ENCODE measurements around the gene TBCD.

The TBCD gene

DNA sequence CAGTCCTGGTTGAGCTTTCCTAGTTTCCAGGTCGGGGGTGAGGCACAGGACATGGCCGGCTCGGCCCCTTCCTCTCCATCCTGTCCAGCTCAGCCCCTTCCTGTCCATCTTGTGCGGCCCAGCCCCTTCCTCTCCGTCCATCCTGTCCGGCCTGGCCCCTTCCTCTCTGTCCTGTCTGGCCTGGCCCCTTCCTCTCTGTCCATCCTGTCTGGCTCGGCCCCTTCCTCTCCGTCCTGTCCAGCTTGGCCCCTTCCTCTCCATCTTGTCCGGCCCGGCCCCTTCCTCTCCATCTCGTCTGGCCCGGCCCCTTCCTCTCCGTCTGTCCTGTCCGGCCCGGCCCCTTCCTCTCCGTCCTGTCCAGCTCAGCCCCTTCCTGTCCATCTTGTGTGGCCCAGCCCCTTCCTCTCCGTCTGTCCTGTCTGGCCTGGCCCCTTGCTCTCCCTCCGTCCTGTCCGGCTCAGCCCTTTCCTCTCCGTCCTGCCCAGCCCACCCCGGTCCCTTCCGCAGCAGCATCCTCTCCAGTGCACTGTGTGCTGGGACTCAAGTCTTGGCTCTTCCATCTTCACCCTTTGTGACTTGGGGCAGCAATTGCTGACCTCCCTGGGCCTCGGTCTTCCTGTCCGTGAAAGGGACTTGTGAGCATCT is 93.4 kb downstream of the TBCD start:
- Mint-ChIP-seq H3K36me3 (ENCODE audit: insufficient read depth) (peaks cover 8% of the 10 kb centered on the region), H3K4me1 (ENCODE audit: low read depth in 2 of 2) (peaks cover 3 to 9% of the 10 kb centered on the region in 2 donors), H3K27me3 (no peaks in the 10 kb centered on the region), H3K27ac (peak overlapping the region; percentile 75 to 76), H3K9me3 (no peaks in the 10 kb centered on the region), H3K4me3 (no peak overlapping the region)
- ATAC-seq (replicated peaks) (no peak), DNase-seq (no peak)

GRCh38 chr17:82846061-82846691 is 94.3 kb downstream of the TBCD start:
- Mint-ChIP-seq H3K36me3 (ENCODE audit: insufficient read depth) (peaks cover 8% of the 10 kb centered on the region), H3K4me3 (no peak overlapping the region), H3K9me3 (no peaks in the 10 kb centered on the region), H3K27me3 (no peaks in the 10 kb centered on the region), H3K4me1 (ENCODE audit: low read depth in 2 of 2) (peaks cover 3 to 11% of the 10 kb centered on the region in 2 donors), H3K27ac (peak overlapping the region in 1 of 2 donors; percentile 75)
- DNase-seq: no peak
- ATAC-seq (replicated peaks): no peak

- Mint-ChIP-seq H3K36me3 (ENCODE audit: insufficient read depth) (peaks cover 8% of the 10 kb centered on the region), H3K27me3 (no peaks in the 10 kb centered on the region), H3K27ac (peak overlapping the region; percentile 75 to 86), H3K9me3 (no peaks in the 10 kb centered on the region), H3K4me1 (ENCODE audit: low read depth in 2 of 2) (peaks cover 0 to 14% of the 10 kb centered on the region in 2 donors), H3K4me3 (peak overlapping the region; percentile 73 to 74)
- ATAC-seq (replicated peaks) (peak; percentile 99), DNase-seq (peak; percentile 43 to 60 (median 60))
These were observed 96.2 kb downstream of the TBCD start for GRCh38 chr17:82848022-82848592.

DNA sequence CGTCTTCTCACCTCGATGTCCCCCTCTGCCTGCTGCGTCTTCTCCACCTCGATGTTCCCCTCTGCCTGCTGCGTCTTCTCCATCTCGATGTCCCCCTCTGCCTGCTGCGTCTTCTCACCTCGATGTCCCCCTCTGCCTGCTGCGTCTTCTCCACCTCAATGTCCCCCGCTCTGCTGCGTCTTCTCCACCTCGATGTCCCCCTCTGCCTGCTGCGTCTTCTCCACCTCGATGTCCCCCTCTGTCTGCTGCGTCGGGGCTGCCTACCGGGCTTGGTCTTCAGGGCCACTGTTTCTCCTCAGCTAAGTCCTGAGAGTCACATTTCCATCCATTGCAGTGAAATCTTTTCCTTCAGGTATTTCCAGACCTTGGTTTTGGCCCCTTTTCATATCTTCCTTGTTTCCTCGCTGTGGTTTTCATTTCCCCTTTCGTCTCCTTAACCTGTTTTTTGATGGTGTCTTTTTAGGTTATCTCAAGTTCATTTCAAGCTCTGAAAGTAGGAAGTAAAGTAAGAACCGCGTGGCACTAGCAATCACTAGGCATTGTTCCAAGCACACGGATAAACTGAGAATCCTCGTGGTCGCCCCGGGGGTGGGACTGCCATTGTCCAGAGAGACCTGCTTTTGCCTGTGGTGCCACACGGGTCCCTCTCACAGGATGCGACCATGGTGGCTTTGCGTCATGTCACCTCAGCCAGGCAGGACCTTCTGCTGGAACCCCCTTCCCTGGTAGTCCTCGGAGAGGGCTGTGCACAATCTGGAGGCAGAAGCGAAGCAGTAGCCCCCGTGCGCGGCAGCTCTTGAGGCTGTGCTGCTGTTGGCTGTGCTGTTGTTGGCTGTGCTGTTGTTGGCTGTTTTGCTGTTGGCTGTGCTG is 97.4 kb downstream of the TBCD start:
- ATAC-seq (replicated peaks) (no peak), DNase-seq (no peak)
- peak overlapping the region in 1 of 2 donors; percentile 5 for H3K4me3 Mint-ChIP-seq
- H3K36me3 Mint-ChIP-seq (ENCODE audit: insufficient read depth): peaks cover 11% of the 10 kb centered on the region
- no peaks in the 10 kb centered on the region for H3K27me3 Mint-ChIP-seq
- no peaks in the 10 kb centered on the region for H3K9me3 Mint-ChIP-seq
- H3K27ac Mint-ChIP-seq: peak overlapping the region; percentile 75 to 86
- H3K4me1 Mint-ChIP-seq (ENCODE audit: low read depth in 2 of 2): peaks cover 0 to 14% of the 10 kb centered on the region in 2 donors

DNA sequence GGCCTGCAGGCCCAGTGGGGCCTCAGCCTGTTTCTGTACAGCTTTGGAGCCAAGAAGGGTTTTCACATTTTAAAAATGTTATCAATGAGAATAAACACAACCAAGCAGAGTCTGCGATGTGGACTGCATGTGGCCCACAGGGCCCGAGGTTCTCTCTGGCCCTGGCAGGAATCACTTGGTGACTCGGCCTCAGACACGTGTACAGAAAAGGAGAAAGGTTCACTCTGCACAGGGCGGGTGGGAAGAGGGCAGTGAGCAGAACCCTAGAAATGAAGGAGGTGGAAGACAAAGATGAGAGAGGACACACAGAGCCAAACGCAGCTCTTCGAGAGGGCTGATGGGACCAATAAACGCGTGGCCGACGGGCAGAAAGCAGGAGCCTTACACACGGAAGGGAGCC is 99.5 kb downstream of the TBCD start:
- H3K27me3 Mint-ChIP-seq: no peaks in the 10 kb centered on the region
- H3K9me3 Mint-ChIP-seq: no peaks in the 10 kb centered on the region
- DNase-seq (no peak), ATAC-seq (replicated peaks) (no peak)
- H3K4me1 Mint-ChIP-seq (ENCODE audit: low read depth in 2 of 2): peaks cover 0 to 9% of the 10 kb centered on the region in 2 donors
- no peak overlapping the region for H3K4me3 Mint-ChIP-seq
- peaks cover 11% of the 10 kb centered on the region for H3K36me3 Mint-ChIP-seq (ENCODE audit: insufficient read depth)
- H3K27ac Mint-ChIP-seq: no peak overlapping the region

- Mint-ChIP-seq H3K9me3 (no peaks in the 10 kb centered on the region), H3K36me3 (ENCODE audit: insufficient read depth) (peaks cover 3% of the 10 kb centered on the region)
These were observed 102.4 kb downstream of the TBCD start for GRCh38 chr17:82854226-82854625.

DNA sequence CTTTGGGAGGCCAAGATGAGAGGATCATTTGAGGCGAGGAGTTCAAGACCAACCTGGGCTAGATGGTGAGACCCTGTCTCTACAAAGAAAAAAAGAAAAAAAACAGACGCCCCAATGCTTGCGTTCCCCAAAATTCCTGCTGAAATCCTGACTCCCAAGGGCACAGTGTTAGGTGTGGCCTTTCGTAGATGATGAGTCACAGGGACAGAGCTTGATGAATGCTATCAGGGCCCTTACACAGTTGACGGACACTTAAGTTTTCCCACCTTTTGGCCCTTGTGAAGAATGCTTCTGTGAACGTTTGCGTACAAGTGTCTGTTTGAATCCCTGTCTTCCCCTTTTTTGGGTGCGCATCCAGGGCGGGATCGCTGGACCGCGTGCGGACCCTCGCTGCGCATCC is 104.5 kb downstream of the TBCD start:
- Mint-ChIP-seq H3K36me3 (ENCODE audit: insufficient read depth) (peaks cover 10% of the 10 kb centered on the region), H3K27ac (no peak overlapping the region), H3K4me1 (ENCODE audit: low read depth in 2 of 2) (peaks cover 16 to 26% of the 10 kb centered on the region in 2 donors), H3K27me3 (no peaks in the 10 kb centered on the region), H3K4me3 (no peak overlapping the region), H3K9me3 (no peaks in the 10 kb centered on the region)
- ATAC-seq (replicated peaks): no peak
- no peak for DNase-seq

More at GRCh38 chr17:82854226-82854625, 102.4 kb downstream of the TBCD start:
- Mint-ChIP-seq H3K27me3 (no peaks in the 10 kb centered on the region), H3K4me1 (ENCODE audit: low read depth in 2 of 2) (peaks cover 6 to 16% of the 10 kb centered on the region in 2 donors), H3K4me3 (no peak overlapping the region), H3K27ac (no peak overlapping the region)
- ATAC-seq (replicated peaks) (no peak), DNase-seq (no peak)

DNA sequence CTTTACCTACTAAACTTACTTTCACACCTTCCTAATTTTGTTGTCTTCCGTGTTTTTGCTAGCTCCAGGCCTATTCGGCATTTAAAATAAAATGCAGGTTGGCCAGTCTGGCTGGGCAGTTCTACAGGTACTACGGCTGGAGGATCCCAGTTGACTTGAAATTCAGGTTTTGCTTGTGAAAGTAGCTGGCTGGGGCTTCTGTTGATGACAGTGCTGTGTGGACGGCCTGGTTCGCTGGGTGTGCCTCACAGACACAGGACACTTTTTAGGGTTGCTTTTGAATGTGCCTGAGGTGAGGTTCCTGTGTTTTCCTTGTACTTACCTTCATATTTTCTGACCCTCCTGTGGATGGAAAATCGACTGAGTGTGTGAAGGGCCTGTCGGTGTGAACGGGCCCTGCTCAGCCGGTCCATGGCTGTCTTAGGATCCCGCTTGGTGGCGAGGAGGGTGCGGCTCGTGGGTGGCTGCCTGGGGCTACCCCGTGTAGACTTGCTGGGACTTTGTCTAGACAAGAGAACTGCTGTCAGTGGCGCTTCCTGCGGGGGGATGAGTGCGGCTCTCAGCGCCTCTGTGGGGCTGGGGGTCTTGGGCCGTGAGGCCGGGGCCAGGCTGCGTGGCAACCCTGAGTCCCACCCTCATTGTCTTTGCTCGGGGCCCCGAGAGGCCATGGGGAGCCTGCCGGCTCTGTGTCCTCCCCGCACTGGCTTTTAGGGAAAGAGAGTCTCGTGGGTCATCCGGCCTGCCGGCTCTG is 106.7 kb downstream of the TBCD start:
- H3K4me1 Mint-ChIP-seq (ENCODE audit: low read depth in 2 of 2): peaks cover 31 to 38% of the 10 kb centered on the region in 2 donors
- H3K9me3 Mint-ChIP-seq: no peaks in the 10 kb centered on the region
- H3K36me3 Mint-ChIP-seq (ENCODE audit: insufficient read depth): peaks cover 13% of the 10 kb centered on the region
- peak overlapping the region; percentile 21 to 91 for H3K4me3 Mint-ChIP-seq
- ATAC-seq (replicated peaks) (peak; percentile 53), DNase-seq (peak in 2 of 3 experiments; percentile 28 to 33)
- H3K27ac Mint-ChIP-seq: peak overlapping the region; percentile 94 to 96
- H3K27me3 Mint-ChIP-seq: no peaks in the 10 kb centered on the region

DNA sequence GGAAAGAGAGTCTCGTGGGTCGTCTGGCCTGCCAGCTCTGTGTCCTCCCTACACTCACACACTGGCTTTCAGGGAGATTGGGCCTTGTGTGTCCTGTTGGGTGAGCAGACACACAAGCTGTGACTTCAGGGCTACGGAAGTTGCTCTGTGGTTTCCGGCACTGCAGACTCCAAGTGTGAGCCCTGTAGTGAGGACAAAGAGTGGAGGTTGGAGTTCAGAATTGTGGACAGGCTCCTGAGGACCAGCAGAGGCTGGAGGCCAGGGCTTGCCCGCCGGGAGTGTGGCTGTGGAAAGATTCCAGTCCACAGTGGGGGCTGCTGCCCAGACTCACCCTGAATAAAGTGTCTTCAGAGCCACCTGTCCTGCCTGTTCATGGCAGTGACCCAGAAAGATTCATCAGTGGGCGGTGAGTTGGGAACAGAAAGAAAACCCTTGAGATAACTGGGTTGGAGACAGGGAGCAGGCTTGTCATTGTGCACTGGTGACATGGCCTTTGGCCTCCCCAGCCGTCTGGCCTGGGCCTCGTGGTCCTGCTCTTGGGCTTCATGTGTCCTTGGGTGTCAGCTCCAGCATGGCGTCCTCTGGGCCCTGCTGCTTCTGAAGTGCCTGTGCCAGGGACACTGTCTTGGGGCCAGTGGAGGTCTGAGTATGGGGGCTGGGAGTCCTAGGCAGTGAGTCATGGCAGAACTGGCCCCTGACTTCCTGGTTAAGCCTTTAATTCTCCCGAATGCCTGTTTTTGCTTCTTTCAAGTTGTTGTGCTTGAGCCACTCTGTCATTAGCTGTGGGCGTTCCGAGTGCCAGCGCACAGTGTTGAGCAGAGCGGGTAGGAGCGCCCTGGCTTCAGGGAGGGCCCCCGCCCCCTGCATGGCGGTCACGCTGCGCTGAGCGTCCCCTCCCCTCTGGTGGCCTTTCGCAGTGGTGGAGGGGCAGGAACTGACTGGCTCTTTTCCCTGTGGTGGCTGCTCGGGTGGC is 107.9 kb downstream of the TBCD start:
- Mint-ChIP-seq H3K4me3 (peak overlapping the region; percentile 76 to 91), H3K27ac (peak overlapping the region; percentile 94 to 96), H3K27me3 (no peaks in the 10 kb centered on the region), H3K4me1 (ENCODE audit: low read depth in 2 of 2) (peaks cover 42 to 48% of the 10 kb centered on the region in 2 donors), H3K36me3 (ENCODE audit: insufficient read depth) (peaks cover 17% of the 10 kb centered on the region), H3K9me3 (no peaks in the 10 kb centered on the region)
- DNase-seq (peak; percentile 24 to 48 (median 44)), ATAC-seq (replicated peaks) (peak; percentile 43)

DNA sequence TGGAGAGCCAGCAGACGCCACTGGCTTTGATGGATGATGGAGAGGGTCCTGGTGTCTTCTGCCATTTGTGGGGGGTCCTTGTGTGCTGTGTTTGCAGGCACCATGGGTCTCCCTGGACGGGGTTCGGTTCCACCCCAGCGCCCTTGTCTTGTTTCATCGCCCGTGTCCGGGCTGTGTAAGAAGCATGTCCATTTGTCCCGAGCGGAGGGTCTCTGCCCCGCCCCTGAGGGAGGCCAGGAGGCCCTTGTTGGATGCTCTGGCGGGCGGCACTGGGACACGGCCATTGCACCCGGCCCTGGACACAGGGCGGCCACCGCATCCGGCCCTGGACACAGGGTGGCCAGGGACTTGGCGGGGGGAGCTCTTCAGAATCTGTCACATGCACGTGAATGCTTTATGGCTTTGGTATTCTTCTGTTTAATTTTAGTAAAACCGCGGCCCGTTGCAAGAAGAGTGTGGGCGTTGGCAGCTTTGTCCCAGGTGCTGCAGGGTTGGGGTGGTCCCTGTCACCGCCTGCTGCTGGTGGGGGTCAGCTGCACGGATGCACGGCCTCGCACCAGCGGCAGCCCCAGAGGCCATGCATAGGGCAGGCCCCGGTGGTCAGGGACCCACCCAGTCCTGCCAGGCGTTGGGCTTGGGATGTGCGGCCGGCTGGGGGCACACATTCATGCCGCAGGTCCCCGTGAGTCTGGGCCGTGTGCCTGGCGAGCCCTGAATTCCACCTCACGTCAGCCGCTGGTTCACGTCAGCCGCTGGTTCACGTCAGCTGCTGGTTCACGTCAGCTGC is 108.9 kb downstream of the TBCD start:
- Mint-ChIP-seq H3K27ac (peak overlapping the region; percentile 98 to 99), H3K36me3 (ENCODE audit: insufficient read depth) (peaks cover 17% of the 10 kb centered on the region), H3K27me3 (no peaks in the 10 kb centered on the region), H3K4me1 (ENCODE audit: low read depth in 2 of 2) (peaks cover 42 to 57% of the 10 kb centered on the region in 2 donors), H3K9me3 (no peaks in the 10 kb centered on the region), H3K4me3 (peak overlapping the region; percentile 76 to 91)
- ATAC-seq (replicated peaks) (no peak), DNase-seq (no peak)

GRCh38 chr17:82861393-82861775 is 109.5 kb downstream of the TBCD start:
- ATAC-seq (replicated peaks): no peak

More at GRCh38 chr17:82861393-82861775, 109.5 kb downstream of the TBCD start:
- Mint-ChIP-seq H3K9me3 (no peaks in the 10 kb centered on the region), H3K36me3 (ENCODE audit: insufficient read depth) (peaks cover 17% of the 10 kb centered on the region), H3K4me1 (ENCODE audit: low read depth in 2 of 2) (peaks cover 42 to 60% of the 10 kb centered on the region in 2 donors), H3K27me3 (no peaks in the 10 kb centered on the region), H3K4me3 (peak overlapping the region in 1 of 2 donors; percentile 91), H3K27ac (peak overlapping the region; percentile 98 to 99)
- DNase-seq: no peak
